D721Med (cell line): Measurements from ENCODE around the gene CEP120.

ENCODE experiments used
- DNase-seq: peaks from one replicate; pipeline ENCODE4 v3.0.0; 2011; ENCODE audit warnings: low spot score; ENCODE audit not compliant: insufficient read length
- FAIRE-seq: peaks from 2 replicates; lab custom pipeline; 2011; peaks lifted over from hg19 to GRCh38; lab: Jason Lieb, UNC
- TF ChIP-seq, protein P1 (sequence below): IDR thresholded peaks from 2 replicates; pipeline ENCODE4 v1.5.1; 2012; ENCODE audit warnings: mild to moderate bottlenecking, control low read depth; ENCODE audit not compliant: insufficient read depth; ENCODE audit errors: missing control alignments

The CEP120 gene

DNA sequence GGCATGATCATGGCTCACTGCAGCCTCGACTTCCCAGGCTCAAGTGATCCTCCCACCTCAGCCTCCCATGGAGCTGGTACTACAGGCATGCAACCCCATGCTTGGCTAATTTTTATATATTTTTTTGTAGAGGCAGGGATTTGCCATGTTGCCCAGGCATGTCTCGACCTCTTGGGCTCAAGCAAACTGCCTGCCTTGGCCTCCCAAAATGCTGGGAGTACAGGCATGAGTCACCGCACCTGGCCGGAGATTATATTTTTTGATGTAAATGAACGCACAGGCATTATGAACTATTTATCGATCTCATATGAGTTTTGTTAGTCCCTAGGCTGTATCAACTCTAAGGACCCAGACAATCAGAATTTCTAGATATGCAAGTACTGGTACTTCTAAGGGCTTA, 25.5 kb upstream of the CEP120 start:
- FAIRE-seq (no peak), DNase-seq (no peak)
- TF ChIP-seq, protein P1, sequence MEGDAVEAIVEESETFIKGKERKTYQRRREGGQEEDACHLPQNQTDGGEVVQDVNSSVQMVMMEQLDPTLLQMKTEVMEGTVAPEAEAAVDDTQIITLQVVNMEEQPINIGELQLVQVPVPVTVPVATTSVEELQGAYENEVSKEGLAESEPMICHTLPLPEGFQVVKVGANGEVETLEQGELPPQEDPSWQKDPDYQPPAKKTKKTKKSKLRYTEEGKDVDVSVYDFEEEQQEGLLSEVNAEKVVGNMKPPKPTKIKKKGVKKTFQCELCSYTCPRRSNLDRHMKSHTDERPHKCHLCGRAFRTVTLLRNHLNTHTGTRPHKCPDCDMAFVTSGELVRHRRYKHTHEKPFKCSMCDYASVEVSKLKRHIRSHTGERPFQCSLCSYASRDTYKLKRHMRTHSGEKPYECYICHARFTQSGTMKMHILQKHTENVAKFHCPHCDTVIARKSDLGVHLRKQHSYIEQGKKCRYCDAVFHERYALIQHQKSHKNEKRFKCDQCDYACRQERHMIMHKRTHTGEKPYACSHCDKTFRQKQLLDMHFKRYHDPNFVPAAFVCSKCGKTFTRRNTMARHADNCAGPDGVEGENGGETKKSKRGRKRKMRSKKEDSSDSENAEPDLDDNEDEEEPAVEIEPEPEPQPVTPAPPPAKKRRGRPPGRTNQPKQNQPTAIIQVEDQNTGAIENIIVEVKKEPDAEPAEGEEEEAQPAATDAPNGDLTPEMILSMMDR = no peak

DNA sequence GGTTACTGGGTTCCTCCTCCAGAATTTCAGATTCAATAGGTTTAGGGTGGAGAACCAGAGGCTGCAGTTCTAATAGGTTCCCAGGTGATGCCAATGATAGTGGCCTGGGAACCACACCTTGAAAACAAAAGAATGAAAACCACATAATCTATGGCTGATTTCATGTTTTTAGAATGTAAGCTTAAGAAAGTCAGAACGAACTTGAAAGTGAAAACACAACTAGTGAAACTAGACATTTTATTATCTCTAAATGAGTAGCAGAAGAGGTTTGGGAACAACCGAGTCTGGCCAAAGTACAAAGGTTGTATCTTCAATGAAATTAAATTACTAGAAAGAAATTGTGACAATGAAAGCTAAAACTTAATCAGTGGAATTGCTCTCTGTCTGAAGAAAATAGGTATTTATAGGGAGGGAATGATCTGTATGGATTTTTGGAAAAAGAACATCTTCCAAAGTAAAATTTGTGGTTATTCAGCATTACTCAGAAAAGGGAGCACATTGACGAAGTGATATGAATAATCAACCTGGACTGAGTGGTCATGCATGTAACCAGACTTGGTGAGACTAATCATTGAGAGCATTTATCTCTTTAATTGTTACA, 24.9 kb upstream of the CEP120 start:
- TF ChIP-seq, protein P1 = no peak
- no peak for DNase-seq
- FAIRE-seq = peak; percentile 81

DNA sequence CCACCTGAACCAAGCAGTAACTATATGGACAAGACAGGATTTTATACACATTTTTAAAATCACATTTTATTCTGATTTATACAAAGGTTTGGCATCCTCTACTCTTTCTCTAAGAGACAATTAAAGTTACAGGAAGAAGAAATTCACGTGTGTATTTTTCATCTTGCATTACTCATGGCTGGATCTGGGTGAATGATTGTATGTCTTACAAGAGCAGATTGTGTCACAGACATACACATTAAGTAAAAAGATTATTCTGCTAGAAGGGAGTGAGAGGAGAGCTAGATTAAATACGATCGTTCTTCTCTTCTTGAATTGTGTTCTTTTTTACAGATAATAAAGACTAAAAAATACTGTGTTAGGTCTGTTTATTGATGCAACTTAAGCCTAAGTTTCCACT, 20.8 kb upstream of the CEP120 start:
- DNase-seq (no peak), FAIRE-seq (peak; percentile 73)
- TF ChIP-seq, protein P1 = no peak

DNA sequence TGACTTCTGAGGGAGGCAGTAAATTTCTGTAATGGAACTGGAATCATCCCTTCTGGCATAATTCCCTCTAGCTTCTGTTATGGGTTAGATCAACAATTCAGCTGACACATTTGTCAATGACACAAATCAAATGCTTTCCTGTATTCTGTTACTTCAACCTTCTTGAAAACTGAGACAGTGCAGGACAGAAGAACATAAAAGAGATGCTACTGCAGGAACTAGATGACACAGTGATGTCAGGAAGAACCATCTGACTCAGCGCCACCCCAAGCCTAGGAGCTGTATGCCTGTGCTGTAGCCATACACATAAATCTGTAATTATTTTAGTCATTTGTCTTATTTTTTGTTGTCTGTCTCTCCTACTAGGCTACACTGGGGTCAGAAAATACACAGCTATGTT, 18.2 kb upstream of the CEP120 start:
- TF ChIP-seq, protein P1 = no peak
- DNase-seq (no peak), FAIRE-seq (peak; percentile 48)

DNA sequence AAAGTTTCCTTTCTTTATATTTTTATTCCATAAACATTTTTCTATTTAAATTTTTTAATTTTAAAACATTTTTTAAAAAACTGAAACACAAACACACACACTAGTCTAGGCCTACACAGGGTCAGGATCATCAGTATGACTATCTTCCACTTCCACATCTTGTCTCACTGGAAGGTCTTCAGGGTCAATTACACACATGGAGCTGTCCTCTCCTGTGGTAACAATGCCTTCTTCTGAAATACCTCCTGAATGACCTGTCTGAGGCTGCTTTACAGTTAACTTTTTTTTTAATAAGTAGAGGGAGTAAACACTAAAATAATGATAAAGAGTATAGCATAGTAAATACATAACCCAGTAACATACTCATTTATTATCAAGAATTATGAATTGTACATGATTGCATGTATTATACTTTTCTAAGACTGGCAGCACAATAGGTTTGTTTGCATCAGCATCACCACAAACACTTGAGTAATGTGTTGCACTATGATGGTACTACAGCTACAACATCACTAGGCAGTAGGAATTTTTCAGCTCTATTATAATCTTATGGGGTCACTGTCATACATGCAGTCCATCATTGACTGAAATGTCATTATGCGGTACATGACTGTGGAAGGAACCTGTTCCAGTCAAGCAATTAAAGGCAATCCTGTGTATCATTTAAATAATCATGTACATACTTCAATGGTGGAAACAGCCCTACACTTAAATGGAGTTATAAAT, 17.4 kb upstream of the CEP120 start:
- DNase-seq = no peak
- TF ChIP-seq, protein P1 = no peak
- peak; percentile 87 for FAIRE-seq

DNA sequence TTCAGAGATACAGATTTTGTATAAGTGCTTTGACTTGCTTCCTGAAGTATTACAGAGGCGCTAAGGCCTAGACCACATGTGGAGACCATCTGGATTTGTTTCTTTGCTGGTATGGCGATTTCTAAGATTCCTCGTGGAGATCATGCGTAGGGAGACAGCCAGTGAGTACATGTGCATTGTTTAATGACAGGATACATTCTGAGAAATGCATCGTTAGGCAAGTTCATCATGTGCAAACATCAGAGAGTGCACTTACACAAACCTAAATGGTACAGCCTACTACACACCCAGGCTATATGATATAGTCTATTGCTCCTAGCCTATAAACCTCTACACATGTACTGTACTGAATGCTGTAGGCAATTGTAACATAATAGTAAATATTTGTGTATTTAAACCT, 16.5 kb upstream of the CEP120 start:
- no peak for DNase-seq
- no peak for FAIRE-seq
- TF ChIP-seq, protein P1 = no peak

DNA sequence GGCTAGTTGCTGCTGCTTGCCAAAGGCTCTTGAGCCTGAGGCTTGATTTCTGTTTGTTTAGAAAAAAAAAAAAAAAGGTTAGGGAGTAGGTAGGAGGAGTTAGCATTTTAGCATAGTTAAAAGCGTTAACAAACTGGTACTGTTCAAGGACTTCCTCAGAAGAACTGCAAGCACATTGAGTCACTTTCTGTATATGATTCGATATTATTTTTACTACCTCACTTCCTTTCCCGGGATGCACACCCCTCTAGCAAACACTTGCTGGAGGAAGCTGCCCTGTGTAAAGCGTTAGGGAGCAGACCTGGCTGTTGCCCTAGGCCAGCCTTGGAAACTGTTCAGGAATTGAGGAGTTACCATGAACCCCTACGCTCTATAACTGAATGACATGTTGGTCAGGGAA, 15.7 kb upstream of the CEP120 start:
- FAIRE-seq = no peak
- TF ChIP-seq, protein P1 = no peak
- no peak for DNase-seq
